Immature natural killer cell (primary cell): ENCODE data around the gene LAMA3. TPM values are rescaled to one million over a fixed set of nuclear protein-coding genes. Genes with fewer than 3 reads are reported as not detected.

ENCODE experiments used
- DNase-seq, 3 donors: peaks; one replicate each; pipeline ENCODE4 v3.0.0; 2022; ENCODE audit warnings: mixed read lengths in 1 of 3
- H3K27ac Mint-ChIP-seq, 6 donors: one replicate each; pipeline ENCODE4 v1.8.0; 2020; ENCODE audit warnings: mixed read lengths in 6 of 6, mild to moderate bottlenecking in 5 of 6, inconsistent platforms in 4 of 6, moderate library complexity in 3 of 6
- H3K27me3 Mint-ChIP-seq, 3 donors: one replicate each; pipeline ENCODE4 v1.8.0; 2020 to 2021; ENCODE audit warnings: low read depth in 3 of 3, mild to moderate bottlenecking in 3 of 3, mixed read lengths in 3 of 3, moderate library complexity in 3 of 3, inconsistent platforms in 1 of 3
- H3K36me3 Mint-ChIP-seq, 3 donors: one replicate each; pipeline ENCODE4 v1.8.0; 2020; ENCODE audit warnings: mixed read lengths in 3 of 3, inconsistent platforms in 2 of 3, mild to moderate bottlenecking in 2 of 3
- H3K4me1 Mint-ChIP-seq, 2 donors: one replicate each; pipeline ENCODE4 v1.8.0; 2020; ENCODE audit warnings: inconsistent platforms in 2 of 2, mild to moderate bottlenecking in 2 of 2, mixed read lengths in 2 of 2, moderate library complexity in 1 of 2
- H3K4me3 Mint-ChIP-seq, 5 donors: one replicate each; pipeline ENCODE4 v1.8.0; 2020; ENCODE audit warnings: mild to moderate bottlenecking in 5 of 5, mixed read lengths in 5 of 5, inconsistent platforms in 3 of 5, moderate library complexity in 3 of 5
- H3K9me3 Mint-ChIP-seq, 6 donors: one replicate each; pipeline ENCODE4 v1.8.0; 2020; ENCODE audit warnings: mild to moderate bottlenecking in 6 of 6, mixed read lengths in 6 of 6, inconsistent platforms in 4 of 6, moderate library complexity in 3 of 6
- polyA plus RNA-seq, 3 donors: library from polyadenylated mRNA; unstranded; fragments of 300-500 nt; fragmentation: Illumina TruSeq; gene quantifications; one replicate each; pipeline ENCODE4 v1.2.3, GENCODE V29; 2021

The LAMA3 gene
- polyA plus RNA-seq, 3 donors from 2014 or later, result not detected

DNA sequence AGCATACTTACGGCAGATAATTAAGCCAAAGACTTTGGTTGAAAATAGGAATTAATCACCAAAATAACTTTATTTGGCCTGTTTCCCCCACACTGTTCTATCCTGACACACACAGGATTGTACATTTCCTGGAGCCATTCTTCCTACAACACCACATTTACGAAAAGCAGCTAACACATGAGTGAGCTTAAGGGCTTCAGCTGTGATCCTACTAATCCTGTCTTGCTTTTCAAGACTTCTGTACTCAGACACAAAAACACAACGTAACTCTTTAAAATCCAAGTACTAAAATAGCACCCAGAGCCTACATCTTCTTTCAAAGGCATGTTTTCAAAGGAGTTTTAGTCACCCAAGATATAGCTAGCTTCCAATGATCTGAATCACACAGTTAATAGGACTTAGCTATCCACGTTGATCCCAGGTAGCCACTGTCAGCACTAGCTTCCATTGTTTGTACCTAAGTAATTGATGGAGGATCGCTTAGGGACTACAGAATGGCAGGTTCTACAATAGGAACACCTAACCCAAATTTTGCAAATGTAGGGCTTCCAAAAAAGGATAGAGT is 282.5 kb downstream of the LAMA3 start:
- H3K27me3 Mint-ChIP-seq, result peaks cover 4 to 19% (median 8%) of the 10 kb centered on the region in 3 donors
- peaks cover 0 to 8% (median 0%) of the 10 kb centered on the region in 3 donors for H3K36me3 Mint-ChIP-seq
- peaks cover 42 to 48% of the 10 kb centered on the region in 2 donors for H3K4me1 Mint-ChIP-seq
- peaks cover 0 to 2% (median 0%) of the 10 kb centered on the region in 6 donors for H3K9me3 Mint-ChIP-seq
- peak overlapping the region in 1 of 6 donors; percentile 31 for H3K27ac Mint-ChIP-seq
- peak overlapping the region in 1 of 5 donors; percentile 15 for H3K4me3 Mint-ChIP-seq
- no peak for DNase-seq

- Mint-ChIP-seq H3K9me3 (peaks cover 0 to 5% (median 2%) of the 10 kb centered on the region in 6 donors), H3K27me3 (peaks cover under 1 to 17% (median 6%) of the 10 kb centered on the region in 3 donors), H3K4me1 (peaks cover 39 to 43% of the 10 kb centered on the region in 2 donors), H3K36me3 (peaks cover 0 to 13% (median 5%) of the 10 kb centered on the region in 3 donors), H3K4me3 (peak overlapping the region in 1 of 5 donors; percentile 43), H3K27ac (peak overlapping the region in 1 of 6 donors; percentile 27)
- DNase-seq, result no peak
Measured at GRCh38 chr18:23972453-23972852, 283.2 kb downstream of the LAMA3 start.

- Mint-ChIP-seq H3K27ac (peak overlapping the region in 1 of 6 donors; percentile 8), H3K36me3 (peaks cover 0 to 14% (median 5%) of the 10 kb centered on the region in 3 donors), H3K4me3 (no peak overlapping the region), H3K27me3 (peaks cover 2 to 12% (median 7%) of the 10 kb centered on the region in 3 donors), H3K4me1 (peaks cover 12 to 13% of the 10 kb centered on the region in 2 donors), H3K9me3 (peaks cover 0 to 5% (median 3%) of the 10 kb centered on the region in 6 donors)
- DNase-seq, result no peak
Measured at GRCh38 chr18:23977103-23977502, 287.9 kb downstream of the LAMA3 start.

GRCh38 chr18:23977719-23978483 is 288.6 kb downstream of the LAMA3 start:
- H3K4me1 Mint-ChIP-seq, result peaks cover 10 to 13% of the 10 kb centered on the region in 2 donors

GRCh38 chr18:23981369-23981980 is 292.2 kb downstream of the LAMA3 start:
- Mint-ChIP-seq H3K9me3 (peaks cover 0 to 5% (median 2%) of the 10 kb centered on the region in 6 donors), H3K36me3 (peaks cover 4 to 7% (median 5%) of the 10 kb centered on the region in 3 donors), H3K27me3 (peaks cover 2 to 6% (median 3%) of the 10 kb centered on the region in 3 donors), H3K4me1 (peaks cover 10 to 13% of the 10 kb centered on the region in 2 donors), H3K4me3 (no peak overlapping the region), H3K27ac (no peak overlapping the region)
- DNase-seq, result no peak

More at GRCh38 chr18:23977719-23978483, 288.6 kb downstream of the LAMA3 start:
- peaks cover 0 to 14% (median 5%) of the 10 kb centered on the region in 3 donors for H3K36me3 Mint-ChIP-seq
- H3K4me3 Mint-ChIP-seq, result peak overlapping the region in 2 of 5 donors; percentile 19 to 24
- H3K27me3 Mint-ChIP-seq, result peaks cover 2 to 12% (median 9%) of the 10 kb centered on the region in 3 donors
- no peak for DNase-seq
- peak overlapping the region in 3 of 6 donors; percentile 7 to 46 (median 29) for H3K27ac Mint-ChIP-seq
- peaks cover 0 to 5% (median 3%) of the 10 kb centered on the region in 6 donors for H3K9me3 Mint-ChIP-seq

GRCh38 chr18:23982155-23983079 is 293.2 kb downstream of the LAMA3 start:
- H3K4me3 Mint-ChIP-seq, result no peak overlapping the region
- H3K4me1 Mint-ChIP-seq, result peaks cover 9 to 10% of the 10 kb centered on the region in 2 donors
- H3K27ac Mint-ChIP-seq, result no peak overlapping the region
- no peak for DNase-seq
- peaks cover 0 to 4% (median 1%) of the 10 kb centered on the region in 3 donors for H3K36me3 Mint-ChIP-seq
- peaks cover 0 to 2% (median 0%) of the 10 kb centered on the region in 6 donors for H3K9me3 Mint-ChIP-seq
- peaks cover 2 to 5% (median 4%) of the 10 kb centered on the region in 3 donors for H3K27me3 Mint-ChIP-seq

GRCh38 chr18:23983112-23983511 is 293.9 kb downstream of the LAMA3 start:
- Mint-ChIP-seq H3K27ac (no peak overlapping the region), H3K36me3 (peaks cover 0 to 4% (median 2%) of the 10 kb centered on the region in 3 donors), H3K9me3 (peaks cover 0 to 2% (median 0%) of the 10 kb centered on the region in 6 donors), H3K4me3 (no peak overlapping the region), H3K4me1 (peaks cover 2 to 3% of the 10 kb centered on the region in 2 donors), H3K27me3 (peaks cover 4 to 5% (median 4%) of the 10 kb centered on the region in 3 donors)
- no peak for DNase-seq

DNA sequence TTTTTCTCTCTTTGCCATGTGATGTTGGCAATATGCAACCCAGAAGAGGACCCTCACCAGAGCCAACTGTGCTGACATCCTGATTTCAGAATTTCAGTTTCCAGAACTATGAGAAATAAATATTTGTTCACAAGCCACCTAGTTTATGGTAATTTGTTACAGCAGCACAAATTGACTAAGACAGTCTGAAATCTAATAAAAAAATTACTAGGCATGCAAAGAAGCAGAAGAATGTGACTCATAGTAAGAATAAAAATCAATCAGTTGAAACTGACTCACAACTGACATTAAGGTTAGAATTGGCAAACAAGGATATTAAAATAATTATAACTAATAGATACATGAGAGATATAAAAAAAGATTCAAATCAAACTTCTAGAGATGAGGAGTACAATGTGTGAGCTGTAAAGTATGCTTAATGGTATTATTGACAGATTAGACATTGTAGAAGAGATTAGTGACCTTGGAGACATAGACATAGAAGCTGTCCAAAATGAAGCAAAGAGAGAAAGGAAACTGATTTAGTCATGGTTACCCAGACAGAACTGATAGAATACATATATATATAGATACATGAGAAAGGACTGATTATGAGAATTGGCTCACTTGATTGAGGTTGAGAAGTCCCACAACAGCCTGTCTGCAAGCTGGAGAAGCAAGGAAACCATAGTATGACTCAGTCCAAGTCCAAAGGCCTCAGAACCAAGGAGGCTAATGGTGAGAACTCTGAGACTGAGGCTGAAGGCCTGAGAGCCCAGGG is 297.5 kb downstream of the LAMA3 start:
- Mint-ChIP-seq H3K27ac (no peak overlapping the region), H3K9me3 (peaks cover 0 to 2% (median 0%) of the 10 kb centered on the region in 6 donors), H3K27me3 (peaks cover 4 to 5% (median 5%) of the 10 kb centered on the region in 3 donors), H3K4me1 (peaks cover 4 to 7% of the 10 kb centered on the region in 2 donors), H3K4me3 (no peak overlapping the region), H3K36me3 (peaks cover 0 to 4% (median 4%) of the 10 kb centered on the region in 3 donors)
- DNase-seq, result no peak

- Mint-ChIP-seq H3K9me3 (peaks cover 0 to 2% (median 0%) of the 10 kb centered on the region in 6 donors), H3K27me3 (peaks cover 1 to 11% (median 6%) of the 10 kb centered on the region in 3 donors), H3K36me3 (peaks cover 0 to 4% (median 3%) of the 10 kb centered on the region in 3 donors), H3K4me3 (no peak overlapping the region), H3K4me1 (peaks cover 34 to 40% of the 10 kb centered on the region in 2 donors), H3K27ac (peak overlapping the region in 4 of 6 donors; percentile 9 to 89 (median 74))
- no peak for DNase-seq
Measured at GRCh38 chr18:23990474-23991410, 301.5 kb downstream of the LAMA3 start.

DNA sequence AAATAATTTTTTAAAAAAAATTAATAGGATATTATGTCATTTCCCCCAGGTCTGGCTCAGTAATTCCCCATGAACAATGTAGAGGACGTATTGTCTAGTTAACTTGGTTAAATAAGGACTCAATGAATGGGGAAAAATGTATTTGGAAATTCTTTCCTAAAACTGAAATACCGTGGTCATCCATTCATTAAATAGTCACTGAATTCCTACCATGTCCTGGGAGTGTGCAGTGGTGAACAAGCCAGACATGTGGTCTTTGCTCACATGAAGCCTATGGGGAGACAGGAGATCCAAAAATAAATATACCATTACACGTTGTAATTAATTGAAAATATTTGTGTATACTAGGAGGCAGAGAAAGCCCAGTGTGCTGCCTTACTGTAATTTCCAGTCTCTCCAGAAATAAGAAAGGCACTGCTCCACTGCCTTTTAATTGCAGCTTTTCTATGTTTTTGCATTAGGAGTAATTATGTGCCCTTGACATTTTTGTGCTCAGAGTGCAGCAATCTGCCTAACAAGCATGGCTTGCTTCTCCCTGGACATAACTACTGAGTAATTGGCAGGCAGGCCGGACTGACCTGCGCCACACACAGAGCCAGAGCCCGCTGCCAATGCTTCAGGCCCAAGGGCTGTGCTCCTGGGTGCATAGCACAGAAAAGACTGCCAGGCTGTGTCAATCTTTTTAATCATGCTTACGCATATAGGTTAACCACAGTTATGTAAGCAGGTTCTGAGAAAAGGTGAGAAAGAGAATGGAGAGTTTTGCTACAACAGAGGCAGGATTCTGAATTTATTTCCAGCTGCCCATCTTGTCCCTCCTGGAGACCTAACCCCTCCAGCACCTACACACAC is 303.1 kb downstream of the LAMA3 start:
- Mint-ChIP-seq H3K9me3 (peaks cover 0 to 2% (median 0%) of the 10 kb centered on the region in 6 donors), H3K27ac (peak overlapping the region; percentile 24 to 90 (median 82)), H3K4me1 (peaks cover 37 to 40% of the 10 kb centered on the region in 2 donors), H3K27me3 (peaks cover 1 to 11% (median 3%) of the 10 kb centered on the region in 3 donors), H3K36me3 (peaks cover 0 to 4% (median 0%) of the 10 kb centered on the region in 3 donors), H3K4me3 (peak overlapping the region in 4 of 5 donors; percentile 30 to 76 (median 44))
- DNase-seq, result peak; percentile 65 to 80 (median 69)
